Duodenal mucosa (tissue), 2 donors: ENCODE data around the gene PITX3.
"Not testable (repeated sequence)": the region's sequence is repeated elsewhere in the genome, so short reads cannot be mapped to it uniquely, and the experiment has no call there.

Source experiments
- H3K27ac ChIP-seq: one replicate; pipeline ENCODE4 v1.7.0; 2013; ENCODE audit warnings: low read depth, low read length
- H3K27me3 ChIP-seq, 2 donors: one replicate each; pipeline ENCODE4 v1.7.0; 2013; ENCODE audit warnings: low read length in 2 of 2, control low read depth in 1 of 2; ENCODE audit not compliant: insufficient read depth in 2 of 2, control insufficient read depth in 1 of 2
- H3K36me3 ChIP-seq, 2 donors: one replicate each; pipeline ENCODE4 v1.7.0; 2013; ENCODE audit warnings: low read length in 2 of 2, control low read depth in 1 of 2; ENCODE audit not compliant: insufficient read depth in 2 of 2, control insufficient read depth in 1 of 2
- H3K4me1 ChIP-seq, 2 donors: one replicate each; pipeline ENCODE4 v1.7.0; 2013; ENCODE audit warnings: low read length in 2 of 2, control low read depth in 1 of 2; ENCODE audit not compliant: insufficient read depth in 2 of 2, control insufficient read depth in 1 of 2
- H3K4me3 ChIP-seq, 2 donors: one replicate each; pipeline ENCODE4 v1.7.0; 2013; ENCODE audit warnings: low read length in 2 of 2, low read depth in 1 of 2
- H3K9ac ChIP-seq, 2 donors: one replicate each; pipeline ENCODE4 v1.7.0; 2013; ENCODE audit warnings: low read length in 2 of 2, low read depth in 1 of 2
- H3K9me3 ChIP-seq, 2 donors: one replicate each; pipeline ENCODE4 v1.7.0; 2013; ENCODE audit warnings: low read length in 2 of 2, control low read depth in 1 of 2; ENCODE audit not compliant: control insufficient read depth in 1 of 2

Gene PITX3

DNA sequence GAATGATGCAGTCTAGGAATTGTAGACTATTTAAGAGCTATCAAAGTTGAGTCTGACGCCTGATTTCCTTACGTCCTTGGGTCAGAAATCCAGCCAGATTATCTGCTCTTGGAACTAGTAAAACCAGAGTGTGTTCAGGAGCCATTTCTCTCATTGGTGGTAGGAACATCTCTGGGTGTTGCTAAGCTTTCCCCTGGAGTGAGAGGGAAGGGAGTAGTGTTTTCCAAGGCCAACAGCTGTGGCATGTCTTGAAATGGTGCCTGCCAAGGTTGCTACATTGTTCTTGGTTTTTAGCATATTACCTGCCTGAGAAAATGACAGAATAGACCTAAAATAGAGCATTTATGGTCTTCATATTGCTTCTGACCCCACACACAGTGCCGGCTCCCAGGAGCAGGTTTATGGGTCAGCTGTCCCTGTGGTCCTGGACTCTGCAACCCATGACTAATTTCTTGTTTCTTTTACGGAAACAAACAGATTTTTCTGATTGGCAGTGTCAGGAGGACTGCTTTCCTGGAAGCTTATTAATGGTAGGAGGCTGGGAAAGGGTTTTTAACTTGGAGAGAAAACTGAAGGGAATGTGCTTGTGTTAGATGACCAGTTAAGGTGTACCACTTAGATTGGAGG, 21.5 kb upstream of the PITX3 start:
- no peaks in the 10 kb centered on the region for H3K9me3 ChIP-seq
- H3K9ac ChIP-seq, result no peak overlapping the region
- H3K27ac ChIP-seq, result no peak overlapping the region
- no peaks in the 10 kb centered on the region for H3K27me3 ChIP-seq
- no peak overlapping the region for H3K4me3 ChIP-seq
- H3K4me1 ChIP-seq, result peaks cover 3 to 8% of the 10 kb centered on the region in 2 donors
- peaks cover 10 to 52% of the 10 kb centered on the region in 2 donors for H3K36me3 ChIP-seq

GRCh38 chr10:102261842-102262241, 20.5 kb upstream of the PITX3 start:
- Histone ChIP-seq H3K27me3 (no peaks in the 10 kb centered on the region), H3K27ac (no peak overlapping the region), H3K4me3 (no peak overlapping the region), H3K9ac (no peak overlapping the region), H3K9me3 (no peaks in the 10 kb centered on the region), H3K4me1 (peaks cover 3 to 4% of the 10 kb centered on the region in 2 donors), H3K36me3 (peaks cover 10 to 51% of the 10 kb centered on the region in 2 donors)

DNA sequence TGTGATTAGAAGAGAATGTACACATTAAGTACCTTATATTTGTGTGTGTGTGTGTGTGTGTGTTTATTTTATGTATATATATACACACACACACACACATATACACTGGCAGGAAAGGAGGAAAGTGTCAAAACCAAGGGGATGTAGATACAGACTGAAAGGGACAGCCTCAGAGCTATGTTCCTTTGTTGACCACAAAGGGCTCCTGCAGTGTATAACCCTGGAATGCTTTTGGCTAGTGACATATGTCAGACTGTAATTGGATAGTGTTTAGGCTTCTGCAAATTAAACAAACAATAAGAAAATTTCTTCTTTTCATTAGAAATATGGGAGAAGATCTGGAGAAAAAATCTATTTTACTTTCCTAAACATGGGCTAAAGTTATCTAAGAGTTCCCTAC, 19.9 kb upstream of the PITX3 start:
- H3K36me3 ChIP-seq, result peaks cover 6 to 46% of the 10 kb centered on the region in 2 donors
- no peak overlapping the region for H3K27ac ChIP-seq
- peaks cover 0 to 4% of the 10 kb centered on the region in 2 donors for H3K4me1 ChIP-seq
- no peaks in the 10 kb centered on the region for H3K27me3 ChIP-seq
- no peaks in the 10 kb centered on the region for H3K9me3 ChIP-seq
- H3K9ac ChIP-seq, result no peak overlapping the region
- H3K4me3 ChIP-seq, result no peak overlapping the region

DNA sequence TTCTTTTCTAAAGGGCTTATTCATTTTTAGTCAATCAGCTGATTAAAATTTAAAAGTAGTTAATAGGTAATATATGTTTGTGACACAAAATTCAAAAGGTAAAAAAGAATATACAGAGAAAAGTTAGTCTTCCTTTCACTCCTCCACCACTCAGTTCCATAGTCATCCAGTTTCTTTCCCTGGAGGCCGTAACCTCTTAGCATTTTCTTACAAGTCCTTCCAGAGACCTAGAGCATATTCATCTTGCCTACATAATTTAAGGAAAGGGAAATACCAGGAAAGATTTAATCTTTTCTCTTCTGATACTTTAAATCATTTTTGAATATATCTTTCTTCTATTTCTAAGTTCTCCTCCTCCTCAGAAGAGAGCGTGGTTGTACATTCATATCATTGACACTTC, 14.1 kb upstream of the PITX3 start:
- Histone ChIP-seq H3K4me3 (no peak overlapping the region), H3K9ac (no peak overlapping the region), H3K27ac (no peak overlapping the region), H3K27me3 (no peaks in the 10 kb centered on the region), H3K9me3 (no peaks in the 10 kb centered on the region), H3K36me3 (peaks cover 5 to 17% of the 10 kb centered on the region in 2 donors), H3K4me1 (peaks cover 0 to 2% of the 10 kb centered on the region in 2 donors)

DNA sequence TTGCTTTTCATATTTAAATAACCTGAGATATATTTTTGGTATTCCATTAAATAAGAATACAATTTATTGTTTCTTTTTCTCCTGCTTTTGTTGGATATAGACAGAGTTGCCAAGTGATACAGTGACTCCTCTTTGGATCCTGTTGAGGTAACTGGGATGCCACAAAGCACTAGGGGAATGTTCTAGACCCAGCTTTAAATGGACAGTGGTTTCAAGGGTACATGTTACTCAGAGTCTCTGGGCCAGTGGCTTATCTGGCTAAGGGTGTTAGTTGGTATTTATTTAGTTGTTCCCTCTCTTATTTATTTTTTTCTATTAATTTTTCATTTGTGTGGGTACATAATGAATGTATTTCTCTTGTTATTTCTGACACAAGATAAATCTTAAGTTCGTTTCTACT, 13.1 kb upstream of the PITX3 start:
- Histone ChIP-seq H3K36me3 (peaks cover 0 to 8% of the 10 kb centered on the region in 2 donors), H3K4me1 (peaks cover 0 to 6% of the 10 kb centered on the region in 2 donors), H3K27me3 (no peaks in the 10 kb centered on the region), H3K9me3 (no peaks in the 10 kb centered on the region), H3K27ac (no peak overlapping the region), H3K9ac (no peak overlapping the region), H3K4me3 (no peak overlapping the region)

DNA sequence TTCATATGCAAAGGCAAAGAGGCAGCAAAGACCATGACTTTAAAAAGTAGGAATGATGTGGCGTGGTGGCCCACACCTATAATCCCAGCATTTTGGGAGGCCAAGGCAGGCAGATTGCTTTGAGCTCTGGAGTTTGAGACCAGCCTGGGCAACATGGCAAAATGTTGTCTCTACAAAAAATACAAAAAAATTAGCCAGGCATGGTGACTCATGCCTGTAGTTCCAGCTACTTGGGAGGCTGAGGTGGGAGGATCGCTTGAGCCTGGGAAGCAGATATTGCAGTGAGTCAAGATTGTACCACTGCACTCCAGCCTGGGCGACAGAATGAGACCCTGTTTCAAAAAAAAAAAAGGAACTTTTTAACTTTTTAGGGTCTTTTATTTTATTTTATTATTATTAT, 11.2 kb upstream of the PITX3 start:
- H3K27me3 ChIP-seq, H3K27ac ChIP-seq, H3K9ac ChIP-seq, H3K4me3 ChIP-seq, H3K9me3 ChIP-seq, H3K36me3 ChIP-seq: not testable (repeated sequence)
- H3K4me1 ChIP-seq, result peaks cover 10 to 25% of the 10 kb centered on the region in 2 donors

DNA sequence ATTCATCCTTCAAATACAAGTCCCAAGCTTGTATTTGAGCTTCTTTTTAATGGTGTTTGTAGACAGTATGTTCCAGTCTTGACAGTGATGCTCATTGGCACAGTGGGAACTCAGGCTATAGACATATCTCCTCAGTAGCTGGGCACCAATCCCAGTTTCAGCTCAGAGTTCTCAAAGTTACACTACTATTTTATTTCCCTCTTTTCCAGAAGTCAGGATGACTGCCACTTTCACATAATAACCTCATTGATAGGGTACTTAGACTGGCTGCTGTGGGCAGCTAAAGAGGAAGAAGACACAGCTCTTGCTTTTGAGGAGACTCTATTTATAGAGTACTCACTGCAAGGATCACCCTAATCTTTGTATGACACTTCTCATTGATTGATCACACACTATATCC, 6.4 kb upstream of the PITX3 start:
- Histone ChIP-seq H3K36me3 (no peaks in the 10 kb centered on the region), H3K9me3 (no peaks in the 10 kb centered on the region), H3K27ac (no peak overlapping the region), H3K9ac (no peak overlapping the region), H3K27me3 (no peaks in the 10 kb centered on the region), H3K4me3 (peak overlapping the region; percentile 92 to 99), H3K4me1 (peaks cover 31 to 50% of the 10 kb centered on the region in 2 donors)

GRCh38 chr10:102246261-102246660, 4.9 kb upstream of the PITX3 start:
- Histone ChIP-seq H3K9me3 (no peaks in the 10 kb centered on the region), H3K27ac (no peak overlapping the region), H3K36me3 (no peaks in the 10 kb centered on the region), H3K4me1 (peaks cover 37 to 59% of the 10 kb centered on the region in 2 donors), H3K4me3 (peak overlapping the region; percentile 92 to 99), H3K9ac (peak overlapping the region; percentile 88 to 89), H3K27me3 (peaks cover 0 to under 1% of the 10 kb centered on the region in 2 donors)

DNA sequence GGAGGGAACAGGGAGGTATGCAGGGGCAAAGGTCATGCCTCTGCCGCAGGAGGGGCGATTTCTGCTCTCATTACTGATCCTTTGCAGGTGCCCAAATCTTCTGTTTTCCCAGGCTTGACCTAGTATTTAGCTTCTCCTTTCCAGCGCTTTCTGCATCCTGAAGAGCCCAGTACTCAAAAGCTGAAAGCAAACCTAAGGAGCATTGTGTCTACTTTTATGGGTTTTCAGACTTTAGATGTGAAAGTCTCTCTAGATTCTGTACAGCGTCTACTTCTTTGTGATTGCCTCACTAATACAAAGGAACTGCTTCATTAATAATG, 4.6 kb upstream of the PITX3 start:
- peaks cover 37 to 63% of the 10 kb centered on the region in 2 donors for H3K4me1 ChIP-seq
- peaks cover 3 to 4% of the 10 kb centered on the region in 2 donors for H3K27me3 ChIP-seq
- H3K9ac ChIP-seq, result peak overlapping the region; percentile 88 to 89
- no peaks in the 10 kb centered on the region for H3K36me3 ChIP-seq
- H3K4me3 ChIP-seq, result peak overlapping the region; percentile 92 to 99
- H3K9me3 ChIP-seq, result no peaks in the 10 kb centered on the region
- H3K27ac ChIP-seq, result peak overlapping the region; percentile 66

- Histone ChIP-seq H3K4me3 (peak within 1 kb of the TSS; percentile 92 to 99), H3K9ac (peak within 1 kb of the TSS; percentile 88 to 89), H3K27ac (peak within 1 kb of the TSS; percentile 66), H3K36me3 (no peaks in the 10 kb centered on the region), H3K4me1 (peaks cover 37 to 65% of the 10 kb centered on the region in 2 donors), H3K27me3 (peaks cover 9% of the 10 kb centered on the region in 2 donors), H3K9me3 (no peaks in the 10 kb centered on the region)
Observed at GRCh38 chr10:102245082-102245931, 4.0 kb upstream of the PITX3 start, which contains the start of gene GBF1. TSS of gene GBF1 (plus strand) at chr10:102245532. CDS start at chr10:102258939, 13,407 bp downstream.
